IPS-11a (cell line): Measurements from ENCODE around the gene GUCY1A1.
A peak's percentile ranks its signal among the peaks of the same experiment; 100 is the strongest.

Experiments
- H3K4me3 ChIP-seq: one replicate; pipeline ENCODE4 v1.5.1; 2013; ENCODE audit warnings: low read depth, low read length, control low read depth

The GUCY1A1 gene

DNA sequence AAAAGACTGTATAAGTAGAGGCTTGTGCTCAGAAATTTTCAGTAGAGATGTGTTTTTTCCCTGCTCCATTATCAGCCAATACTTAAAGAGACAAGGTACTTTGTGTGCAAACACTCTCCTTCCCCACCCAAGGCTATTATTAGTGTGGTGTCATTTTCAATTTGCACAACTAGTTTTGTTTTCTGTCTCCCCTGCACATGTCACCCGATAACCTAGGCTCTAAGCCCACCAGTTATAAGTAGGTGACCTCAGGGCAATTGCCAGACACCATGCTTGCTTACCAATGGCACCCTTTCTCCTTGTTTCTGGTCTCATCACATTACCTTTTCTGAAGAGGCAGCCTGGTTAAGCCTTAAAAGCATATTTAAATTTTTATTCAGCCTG lies 8.0 kb upstream of the GUCY1A1 start:
- H3K4me3 ChIP-seq: no peak overlapping the region

DNA sequence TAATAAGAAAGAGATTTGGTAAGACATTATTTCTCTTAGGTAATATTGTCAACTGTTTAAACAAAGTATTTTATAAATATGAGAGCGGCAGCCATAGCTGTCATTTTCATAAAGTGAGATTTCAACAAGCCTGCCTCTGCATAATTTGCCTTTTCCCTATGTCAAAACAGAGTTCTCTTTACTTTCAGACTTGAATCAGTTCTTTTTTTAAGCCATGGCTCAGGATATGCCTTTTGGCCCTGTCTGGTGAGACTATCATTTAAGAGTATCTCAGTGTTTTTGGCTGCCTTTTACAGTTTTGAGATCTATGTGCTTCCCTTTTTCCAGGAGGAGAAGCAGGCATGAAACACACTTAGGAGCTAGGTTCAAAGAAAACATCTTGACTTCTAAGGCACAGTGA lies 7.5 kb upstream of the GUCY1A1 start:
- no peak overlapping the region for H3K4me3 ChIP-seq

DNA sequence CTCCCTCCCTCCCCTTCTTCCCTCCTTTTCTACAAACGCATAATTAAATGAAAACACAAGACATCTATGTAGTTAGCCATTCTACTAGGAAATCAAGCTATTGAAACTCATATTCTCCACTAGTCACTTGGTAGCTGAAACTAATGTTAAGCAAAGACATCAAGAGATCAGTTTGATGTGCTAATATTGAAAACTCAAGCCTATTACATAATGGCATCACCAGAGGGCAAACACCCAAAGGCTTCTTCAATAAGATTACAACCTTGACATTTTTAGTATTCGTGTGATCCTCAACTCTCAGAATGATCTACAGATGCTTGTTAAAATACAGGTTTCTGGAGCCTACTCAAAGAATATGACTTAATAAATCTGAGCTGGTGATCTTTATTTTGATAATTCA lies 6.2 kb upstream of the GUCY1A1 start:
- no peak overlapping the region for H3K4me3 ChIP-seq

DNA sequence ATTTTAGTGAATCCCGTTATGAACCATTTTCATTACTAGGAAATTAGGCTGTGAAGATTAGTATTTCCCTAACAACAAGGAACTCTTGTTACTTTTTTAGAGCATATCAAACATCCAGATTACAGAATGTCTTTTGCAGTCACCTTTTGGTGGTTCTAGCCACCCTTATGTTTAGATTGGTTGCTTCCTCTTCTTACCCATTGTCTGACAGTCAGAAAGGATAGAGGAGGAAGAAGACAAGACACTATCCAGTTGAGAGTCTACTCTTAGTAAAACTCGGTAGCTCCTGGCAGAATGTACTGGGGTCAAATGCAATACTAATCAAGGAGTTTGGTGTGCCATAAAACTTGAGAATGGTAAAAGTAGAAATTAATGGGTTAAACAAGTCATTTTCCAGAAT lies 1.6 kb upstream of the GUCY1A1 start:
- no peak overlapping the region for H3K4me3 ChIP-seq

DNA sequence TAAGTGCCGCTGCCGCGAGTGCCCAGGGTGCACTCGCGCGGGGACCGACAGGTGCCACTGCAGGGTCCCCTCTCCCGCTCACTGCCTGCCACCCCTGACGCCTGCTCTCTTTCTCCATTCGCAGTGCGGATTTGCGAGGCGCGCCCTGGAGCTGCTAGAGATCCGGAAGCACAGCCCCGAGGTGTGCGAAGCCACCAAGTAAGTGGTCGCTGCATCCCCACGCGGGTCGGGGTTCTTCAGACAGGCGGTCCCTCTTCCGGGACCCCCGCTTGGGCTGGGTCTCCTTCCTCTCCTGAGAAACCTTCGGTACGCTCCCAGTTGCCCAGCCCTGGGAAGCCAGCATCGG lies 547 bp downstream of the GUCY1A1 start:
- peak overlapping the region; percentile 25 for H3K4me3 ChIP-seq

DNA sequence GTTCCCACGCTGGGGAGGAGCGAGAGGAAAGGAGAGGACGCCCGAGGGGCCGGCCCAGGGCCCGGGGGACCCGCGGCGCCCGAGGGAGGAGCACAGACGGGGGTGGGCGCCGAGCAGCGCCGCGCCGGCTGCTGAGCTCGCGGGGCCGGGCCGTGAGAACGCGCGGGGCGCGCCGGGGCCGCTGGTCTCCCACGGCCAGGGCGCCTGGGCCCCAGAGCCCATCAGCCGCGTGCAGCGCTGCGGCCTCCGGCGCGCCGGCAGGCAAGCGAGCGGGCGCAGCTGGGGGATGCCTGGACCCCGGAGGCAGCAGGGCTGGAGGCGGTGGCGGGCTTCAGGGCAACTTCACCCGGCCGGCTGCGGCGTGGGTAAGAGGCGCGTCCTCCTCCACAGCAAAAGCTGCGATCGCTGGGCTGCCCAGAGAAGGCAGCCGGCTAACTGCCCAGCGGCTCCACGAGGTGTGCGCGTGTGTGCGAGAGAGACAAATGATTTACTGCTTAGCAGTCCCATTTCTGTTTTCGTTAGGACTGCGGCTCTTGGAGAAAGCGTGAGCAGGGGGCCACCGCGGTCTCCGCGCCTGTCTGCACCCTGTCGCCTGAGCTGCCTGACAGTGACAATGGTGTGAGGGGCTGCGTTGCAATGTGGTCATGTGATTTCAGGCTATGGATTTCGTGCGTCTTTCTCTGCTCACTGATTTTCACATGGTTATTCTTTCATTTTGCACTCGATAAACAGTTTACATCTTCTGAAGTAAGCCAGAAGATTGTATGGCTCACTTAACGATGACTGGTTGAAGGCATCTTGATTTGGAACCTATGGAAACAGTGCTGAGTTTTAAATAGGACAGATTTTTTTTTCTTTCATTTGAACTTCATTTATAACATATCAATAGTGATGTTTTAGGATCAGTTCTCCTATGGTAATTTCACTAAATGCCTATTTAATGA lies 1.2 kb downstream of the GUCY1A1 start:
- H3K4me3 ChIP-seq: no peak overlapping the region

DNA sequence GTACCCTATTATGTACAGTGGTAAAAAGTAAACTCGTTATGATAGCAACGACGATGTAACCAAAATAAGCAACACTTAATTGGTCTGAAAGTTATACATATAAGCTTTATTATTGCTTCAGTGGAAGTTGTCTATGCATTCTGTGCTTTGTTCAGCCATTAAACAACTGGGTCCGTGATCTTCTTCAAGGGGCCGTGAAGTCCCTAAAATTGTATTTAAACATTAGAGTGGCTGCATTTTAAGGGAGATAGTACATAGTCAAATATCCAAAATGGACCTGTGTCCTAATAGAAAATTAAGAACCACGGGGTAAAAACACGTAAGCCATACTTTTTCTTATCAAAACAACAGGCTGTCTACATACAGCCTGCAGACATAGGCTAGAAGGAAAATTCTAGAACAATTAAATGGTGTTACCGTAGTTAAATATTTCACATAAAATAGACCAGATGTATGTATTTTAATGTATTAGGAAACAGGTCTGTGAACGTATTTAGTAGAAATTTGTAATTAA lies 2.1 kb downstream of the GUCY1A1 start:
- no peak overlapping the region for H3K4me3 ChIP-seq

DNA sequence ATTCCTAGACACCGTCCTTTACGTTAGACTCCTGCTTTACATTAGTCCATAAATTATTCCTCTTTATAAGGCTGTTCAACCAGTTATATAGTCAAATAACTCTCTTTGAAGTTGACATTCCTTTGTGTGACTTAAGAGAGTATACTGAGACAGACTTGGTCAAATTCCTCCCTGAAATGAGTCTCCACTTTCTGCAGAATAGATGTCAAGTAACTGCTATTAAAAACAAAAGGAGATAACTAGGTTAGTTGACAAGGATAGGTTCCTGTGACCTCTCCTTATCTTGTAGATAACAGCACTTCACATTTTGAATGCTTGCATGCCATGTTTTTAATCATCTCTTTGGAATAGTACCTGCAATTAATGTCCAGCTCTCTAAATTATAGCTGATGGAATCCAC lies 5.7 kb downstream of the GUCY1A1 start:
- H3K4me3 ChIP-seq: no peak overlapping the region

DNA sequence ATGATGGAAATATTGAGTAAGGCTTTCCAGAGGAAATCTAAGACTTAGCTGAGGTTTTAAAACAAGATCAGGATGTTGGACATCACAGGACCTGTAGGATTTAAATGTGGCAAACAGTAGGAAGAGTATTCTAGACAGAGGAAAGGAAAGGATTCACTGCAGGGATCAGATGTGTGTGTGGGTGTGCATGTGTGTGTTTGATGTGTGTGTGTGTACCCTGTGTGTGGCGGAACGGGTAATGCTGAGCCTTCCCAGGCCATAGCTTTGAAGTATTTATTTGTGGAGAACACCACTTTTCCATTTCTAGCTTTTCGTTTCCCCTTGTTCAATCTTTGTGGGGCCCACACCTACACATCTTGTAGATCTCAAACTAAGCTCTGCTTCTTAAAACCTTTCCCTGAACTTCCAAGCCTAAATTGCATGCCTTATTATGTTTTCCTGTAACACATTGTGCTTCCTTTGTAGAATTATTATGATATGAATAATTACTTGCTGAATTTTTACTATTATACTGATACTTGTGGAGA lies 6.9 kb downstream of the GUCY1A1 start:
- no peak overlapping the region for H3K4me3 ChIP-seq

DNA sequence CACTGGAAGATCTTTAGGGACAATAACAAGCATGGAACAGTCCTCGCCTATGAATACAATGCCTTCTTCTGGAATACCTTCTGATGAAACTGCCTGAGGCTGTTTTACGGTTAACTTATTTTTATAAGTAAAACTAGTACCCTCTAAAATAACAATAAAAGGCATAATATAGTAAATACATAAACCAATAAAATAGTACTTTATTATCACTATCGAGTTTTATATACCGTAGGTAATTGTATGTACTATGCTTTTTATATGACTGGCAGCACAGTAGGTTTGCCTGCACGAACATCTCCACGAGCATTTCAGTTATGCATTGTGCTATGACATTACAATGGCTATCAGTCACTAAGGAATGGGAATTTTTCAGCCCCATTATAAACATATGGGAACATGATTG lies 8.0 kb downstream of the GUCY1A1 start:
- H3K4me3 ChIP-seq: no peak overlapping the region

DNA sequence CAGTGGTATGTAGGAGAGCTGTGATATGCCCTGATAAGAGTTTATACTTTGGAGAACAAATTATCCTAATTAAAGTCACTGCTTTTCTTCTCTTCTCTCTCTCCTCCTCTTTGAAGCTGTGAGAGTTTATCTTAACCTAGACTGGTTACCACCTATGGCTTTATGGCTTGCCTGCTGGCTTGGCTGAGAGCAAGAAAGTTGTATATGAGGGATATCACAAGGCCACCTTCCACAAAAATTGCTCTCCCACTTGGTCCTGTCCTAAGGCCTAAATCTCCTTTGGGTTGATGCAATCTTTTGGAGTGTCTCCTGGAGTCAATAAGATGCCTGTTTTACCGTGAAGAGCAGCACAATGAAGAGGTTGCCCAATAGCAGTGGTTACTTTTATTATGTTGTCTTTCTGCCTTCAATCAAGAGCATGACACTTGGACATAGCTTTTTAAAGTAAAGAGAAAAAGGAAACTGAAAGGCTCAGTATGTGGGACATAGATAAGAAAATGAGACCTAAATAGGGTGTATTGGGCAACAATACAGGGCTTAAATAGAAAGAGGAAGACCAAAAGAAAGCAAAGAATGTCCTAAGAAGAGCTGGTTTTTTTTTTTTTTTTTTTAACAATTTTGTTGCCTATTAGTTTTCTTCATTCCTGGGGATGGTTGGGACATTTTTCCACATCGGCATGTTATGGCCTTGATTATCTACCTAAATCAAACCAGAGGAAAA lies 9.2 kb downstream of the GUCY1A1 start:
- no peak overlapping the region for H3K4me3 ChIP-seq

DNA sequence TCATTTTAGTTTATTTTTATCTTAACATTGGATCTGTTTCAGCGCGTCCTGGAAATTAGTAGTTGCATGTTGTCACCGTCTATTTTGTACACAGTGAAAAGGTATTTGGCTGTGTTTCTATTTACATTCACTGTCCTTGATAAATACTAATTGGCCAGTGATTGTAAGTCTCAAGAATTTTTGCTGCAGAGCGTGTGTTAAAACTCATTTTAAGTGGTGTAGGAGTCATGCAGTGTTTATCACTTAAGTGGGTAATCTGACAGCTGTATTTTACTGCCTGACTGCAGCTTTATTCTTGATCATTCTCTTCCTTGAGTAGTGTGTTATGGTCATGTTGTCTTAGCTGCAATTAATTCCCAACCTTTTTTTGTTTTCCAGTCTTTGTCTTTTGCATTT lies 9.8 kb downstream of the GUCY1A1 start:
- no peak overlapping the region for H3K4me3 ChIP-seq

DNA sequence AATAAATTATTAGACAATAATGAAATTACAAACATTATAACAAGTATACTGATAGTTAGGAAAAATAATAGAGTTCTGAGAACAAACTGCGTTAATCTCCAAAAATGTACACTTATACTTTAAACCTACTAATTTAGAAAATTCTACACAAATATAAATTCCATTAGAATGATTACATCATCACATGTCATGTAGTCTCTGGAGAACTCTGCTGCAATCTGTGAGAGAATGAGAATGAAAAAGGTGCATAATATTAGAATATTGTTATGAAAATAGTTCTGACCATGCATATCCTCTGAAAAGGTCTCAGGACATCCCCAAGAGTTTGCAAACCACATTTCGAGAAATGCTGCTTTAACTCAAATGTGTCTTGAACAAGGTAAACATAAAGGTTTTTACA lies 11.4 kb downstream of the GUCY1A1 start:
- no peak overlapping the region for H3K4me3 ChIP-seq

DNA sequence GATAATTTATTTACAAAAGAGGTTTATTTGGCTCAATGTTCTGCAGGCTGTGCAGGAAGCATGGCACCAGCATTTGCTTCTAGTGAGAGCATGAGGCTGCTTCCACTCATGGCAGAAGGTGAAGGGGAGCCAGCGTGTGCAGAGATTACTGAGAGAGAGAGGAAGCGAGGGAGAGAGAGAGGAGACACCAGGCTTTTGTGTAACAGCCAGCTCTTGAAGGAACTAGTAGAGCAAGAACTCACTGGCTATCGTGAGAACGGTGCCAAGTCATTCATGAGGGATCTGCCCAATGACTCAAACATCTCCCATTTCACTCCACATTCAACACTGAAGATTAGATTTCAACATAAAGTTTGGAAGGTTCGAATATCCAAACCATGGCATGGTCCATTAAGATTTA lies 12.7 kb downstream of the GUCY1A1 start:
- H3K4me3 ChIP-seq: no peak overlapping the region

DNA sequence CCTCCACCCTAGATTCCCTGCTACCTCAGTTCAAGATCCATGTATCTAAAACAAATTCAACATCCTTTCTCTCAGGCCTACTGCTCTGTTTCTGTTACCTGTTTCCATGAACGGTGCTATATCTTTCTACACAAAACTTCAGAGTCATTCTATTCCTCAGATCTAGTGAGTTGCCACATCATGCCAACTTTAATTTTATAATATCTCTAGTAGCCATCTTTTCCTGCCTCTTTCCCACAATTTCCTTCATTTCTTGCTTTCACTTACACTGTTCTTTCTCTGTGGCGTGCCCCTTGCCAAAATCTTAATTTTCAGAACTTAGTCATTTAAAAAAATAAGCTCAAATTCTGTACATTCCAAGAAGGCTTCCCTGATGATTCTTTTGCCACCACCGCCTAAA lies 15.2 kb downstream of the GUCY1A1 start:
- H3K4me3 ChIP-seq: no peak overlapping the region

DNA sequence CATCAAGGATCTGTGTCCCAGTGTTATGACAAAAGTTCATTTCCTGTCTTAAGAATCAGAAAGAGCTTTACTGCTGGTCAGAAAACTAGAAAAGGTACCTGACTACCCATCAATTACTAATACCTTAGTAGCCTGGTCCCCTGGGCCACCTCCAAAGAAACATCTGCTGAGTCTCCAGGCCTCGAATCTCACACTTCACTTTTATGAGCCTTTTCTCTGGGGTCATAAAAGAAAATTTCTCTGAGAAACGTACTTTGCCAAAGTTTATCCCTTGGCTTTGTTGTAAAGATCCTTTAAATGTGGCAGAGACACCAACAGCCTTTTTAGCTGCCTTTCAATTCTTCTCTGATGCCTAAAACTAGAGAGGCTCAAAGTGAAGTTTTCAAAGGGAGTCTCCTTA lies 17.8 kb downstream of the GUCY1A1 start:
- H3K4me3 ChIP-seq: no peak overlapping the region

DNA sequence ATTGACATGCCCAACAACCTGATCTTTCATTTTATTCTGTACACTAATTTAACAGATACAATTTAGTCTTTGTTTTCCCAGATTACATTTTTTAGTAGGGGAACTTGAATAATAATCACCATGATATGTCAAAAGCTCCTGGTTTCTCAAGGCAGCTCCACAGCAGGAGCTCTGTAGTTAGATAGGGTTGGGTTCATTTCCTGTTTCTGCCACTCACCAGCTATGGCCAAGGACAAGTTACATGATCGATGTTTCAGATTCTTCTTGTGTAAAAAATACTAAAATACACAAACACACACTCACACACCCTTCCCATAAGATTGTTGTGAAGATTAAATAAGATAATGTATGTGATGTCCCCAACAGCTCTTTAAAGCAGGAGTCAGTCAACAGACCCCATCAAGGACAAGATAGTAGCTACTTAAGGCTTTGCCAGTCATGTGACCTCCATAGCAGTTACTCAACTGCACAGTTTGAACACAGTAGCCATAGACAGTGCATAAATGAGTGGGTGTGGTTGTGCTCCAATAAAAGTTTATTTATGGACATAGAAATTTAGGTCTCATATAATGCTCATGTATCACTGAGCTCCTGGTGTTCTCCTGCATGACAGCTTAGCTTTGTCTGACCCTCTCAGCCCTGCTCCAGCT lies 18.4 kb downstream of the GUCY1A1 start:
- no peak overlapping the region for H3K4me3 ChIP-seq

DNA sequence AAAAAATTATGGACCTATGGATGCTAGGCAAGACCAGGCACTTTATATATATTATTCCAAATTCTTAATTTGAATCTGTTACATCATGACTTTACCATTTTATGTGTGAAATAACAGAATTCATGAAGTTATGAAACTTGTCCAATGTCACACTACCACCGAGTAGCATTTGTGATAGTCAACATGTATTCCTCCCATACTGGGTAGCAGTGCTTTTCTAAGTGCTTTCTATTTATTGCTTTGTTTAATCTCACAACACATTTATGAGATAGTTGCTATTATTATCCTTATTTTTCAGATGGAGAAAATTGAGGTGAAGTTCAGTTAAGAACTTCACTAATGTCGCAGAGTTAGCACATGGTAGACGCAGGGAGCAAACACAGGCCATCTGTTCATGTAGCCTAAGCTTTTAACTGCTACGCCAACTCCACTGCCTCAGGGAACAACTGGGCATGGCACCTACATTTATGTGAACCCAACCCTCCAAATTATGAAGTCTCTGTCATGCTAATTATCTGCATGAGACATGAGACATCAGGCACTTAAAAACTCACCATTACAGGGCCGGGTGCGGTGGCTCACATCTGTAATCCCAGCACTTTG lies 20.8 kb downstream of the GUCY1A1 start:
- no peak overlapping the region for H3K4me3 ChIP-seq

DNA sequence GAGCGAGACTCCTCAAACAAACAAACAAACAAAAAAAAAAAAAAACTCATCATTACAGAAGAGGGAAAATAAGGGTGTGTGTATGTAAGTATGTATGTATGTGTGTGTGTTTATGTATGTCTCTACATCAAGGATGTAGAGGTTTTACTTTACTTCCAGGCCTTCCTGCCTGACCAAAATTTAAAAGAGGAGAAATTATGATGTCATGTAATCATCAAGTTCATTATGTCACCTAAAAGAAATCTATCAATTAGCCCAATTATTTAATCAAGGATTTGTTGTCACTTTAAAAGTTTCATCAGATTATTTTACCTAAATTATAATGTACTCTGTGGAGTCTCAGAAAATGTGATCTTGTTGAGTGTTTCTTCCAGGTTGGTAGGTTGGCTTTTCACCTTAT lies 21.6 kb downstream of the GUCY1A1 start:
- H3K4me3 ChIP-seq: no peak overlapping the region

DNA sequence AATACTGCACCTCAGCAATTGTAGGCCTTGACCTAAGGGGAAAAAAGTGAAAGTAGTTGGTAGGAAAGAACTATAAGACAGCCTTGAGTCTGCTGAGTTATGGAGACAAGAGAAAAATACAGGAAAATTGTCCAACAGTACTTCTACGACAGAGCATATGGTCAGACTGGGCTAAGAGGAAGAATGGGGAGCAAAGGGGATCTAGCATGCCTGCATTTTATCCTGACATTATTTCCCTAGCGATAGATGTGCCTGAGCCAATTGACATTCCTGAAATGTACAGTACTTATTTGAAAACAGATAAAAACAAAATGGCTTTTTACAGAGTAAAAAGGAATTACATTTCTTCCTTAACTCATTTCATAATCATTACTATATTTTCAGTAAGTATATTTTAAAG lies 22.2 kb downstream of the GUCY1A1 start:
- no peak overlapping the region for H3K4me3 ChIP-seq
